ENCODE data around the gene EXOC5.

- TF ChIP-seq FOXM1 (IDR thresholded peaks at IDR 0.05; ENCODE audit: borderline replicate concordance, low read depth) (no peak), MAX (IDR thresholded peaks at IDR 0.05) (no peak)
These were observed 34.2 kb upstream of the EXOC5 start for GRCh38 chr14:57302883-57303282.

Measured in Ishikawa (cell line).